ENCODE measurements around the gene GHITM.
"Not testable (repeated sequence)": the region's sequence is repeated elsewhere in the genome, so short reads cannot be mapped to it uniquely, and the experiment has no call there.

The GHITM gene

DNA sequence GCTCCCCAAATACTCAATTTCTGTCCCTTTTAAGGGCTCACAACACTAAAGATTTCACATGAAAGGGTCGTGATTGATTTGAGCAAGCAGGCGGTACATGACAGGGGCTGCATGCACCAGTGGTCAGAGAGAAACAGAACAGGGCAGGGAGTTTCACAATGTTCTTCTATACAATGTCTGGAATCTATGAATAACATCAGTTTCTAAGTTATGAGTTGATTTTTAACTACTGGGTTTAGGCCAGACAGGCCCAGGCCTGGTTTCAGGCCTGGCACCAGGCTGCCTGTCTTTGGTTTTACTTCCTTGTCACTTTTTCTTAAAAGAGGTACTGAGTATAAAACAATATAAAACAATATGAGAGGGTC is 28.0 kb downstream of the GHITM start:
- not testable (repeated sequence) for H3K27me3 ChIP-seq (ENCODE audit: control insufficient read depth, insufficient read depth, low read length); H3K36me3 ChIP-seq (ENCODE audit: control insufficient read depth, low read depth, low read length); H3K27ac ChIP-seq (ENCODE audit: low read length); H3K9ac ChIP-seq (ENCODE audit: low read length); H3K4me3 ChIP-seq (ENCODE audit: low read length); H3K9me3 ChIP-seq (ENCODE audit: control insufficient read depth, low read depth, low read length)
- peaks cover 33% of the 10 kb centered on the region for H3K4me1 ChIP-seq (ENCODE audit: control insufficient read depth, low read depth, low read length)

DNA sequence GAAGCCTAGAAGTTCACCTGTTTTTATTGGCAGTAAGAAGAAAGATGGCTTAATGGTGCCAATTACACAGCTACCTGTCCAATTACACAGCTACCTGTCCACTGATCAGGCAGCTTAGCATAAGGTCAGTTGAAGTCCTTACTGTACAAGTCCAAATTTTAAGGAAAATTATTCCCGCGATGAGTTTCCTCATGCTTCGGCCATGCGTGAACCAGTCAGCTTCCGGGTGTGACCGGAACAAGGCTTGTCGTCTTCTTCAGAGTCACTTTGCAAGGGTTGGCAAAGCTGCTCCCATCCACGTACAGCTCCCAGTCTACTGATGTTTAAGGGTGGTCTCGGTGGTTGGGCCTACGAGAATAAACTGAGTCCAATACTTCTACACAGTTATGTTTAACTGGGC is 29.1 kb downstream of the GHITM start:
- not testable (repeated sequence) for H3K27me3 ChIP-seq (ENCODE audit: control insufficient read depth, insufficient read depth, low read length); H3K36me3 ChIP-seq (ENCODE audit: control insufficient read depth, low read depth, low read length); H3K9ac ChIP-seq (ENCODE audit: low read length); H3K27ac ChIP-seq (ENCODE audit: low read length); H3K4me3 ChIP-seq (ENCODE audit: low read length); H3K9me3 ChIP-seq (ENCODE audit: control insufficient read depth, low read depth, low read length)
- H3K4me1 ChIP-seq (ENCODE audit: control insufficient read depth, low read depth, low read length): peaks cover 24% of the 10 kb centered on the region

- H3K4me3 ChIP-seq (ENCODE audit: low read length); H3K9ac ChIP-seq (ENCODE audit: low read length); H3K27ac ChIP-seq (ENCODE audit: low read length); H3K27me3 ChIP-seq (ENCODE audit: control insufficient read depth, insufficient read depth, low read length); H3K4me1 ChIP-seq (ENCODE audit: control insufficient read depth, low read depth, low read length); H3K36me3 ChIP-seq (ENCODE audit: control insufficient read depth, low read depth, low read length); H3K9me3 ChIP-seq (ENCODE audit: control insufficient read depth, low read depth, low read length): not testable (repeated sequence)
Observed at GRCh38 chr10:84171237-84171636, 31.9 kb downstream of the GHITM start.

DNA sequence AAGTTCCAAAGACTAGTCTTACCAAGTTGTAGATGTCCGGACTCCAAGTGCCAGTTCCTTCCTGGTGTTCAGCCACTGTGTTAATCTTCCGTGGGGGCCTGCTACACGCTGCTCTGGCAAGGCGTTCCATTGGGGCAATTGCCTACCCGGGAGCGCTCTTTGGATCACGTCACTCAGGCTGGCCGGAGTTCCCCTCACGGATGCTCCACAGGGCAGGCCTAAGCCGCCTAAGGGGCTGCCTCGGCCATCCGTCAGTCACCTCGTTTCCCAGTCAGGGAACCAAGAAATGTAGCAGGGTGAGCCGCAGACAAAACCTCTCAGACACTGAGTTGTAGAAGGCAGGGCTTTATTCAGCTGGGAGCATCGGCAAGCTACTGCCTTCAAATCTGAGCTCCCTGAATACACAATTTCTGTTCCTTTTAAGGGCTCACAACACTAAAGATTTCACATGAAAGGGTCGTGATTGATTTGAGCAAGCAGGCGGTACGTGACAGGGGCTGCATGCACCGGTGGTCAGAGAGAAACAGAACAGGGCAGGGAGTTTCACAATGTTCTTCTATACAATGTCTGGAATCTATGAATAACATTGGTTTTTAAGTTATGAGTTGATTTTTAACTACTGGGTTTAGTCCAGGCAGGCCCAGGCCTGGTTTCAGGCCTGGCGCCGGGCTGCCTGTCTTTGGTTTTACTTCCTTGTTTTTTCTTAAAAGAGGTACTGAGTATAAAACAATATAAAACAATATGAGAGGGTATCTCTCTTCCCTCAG is 32.6 kb downstream of the GHITM start:
- not testable (repeated sequence) for H3K27ac ChIP-seq (ENCODE audit: low read length); H3K4me1 ChIP-seq (ENCODE audit: control insufficient read depth, low read depth, low read length); H3K4me3 ChIP-seq (ENCODE audit: low read length); H3K36me3 ChIP-seq (ENCODE audit: control insufficient read depth, low read depth, low read length); H3K27me3 ChIP-seq (ENCODE audit: control insufficient read depth, insufficient read depth, low read length); H3K9ac ChIP-seq (ENCODE audit: low read length); H3K9me3 ChIP-seq (ENCODE audit: control insufficient read depth, low read depth, low read length)

GRCh38 chr10:84172467-84173356 is 33.4 kb downstream of the GHITM start:
- no peak overlapping the region for H3K27ac ChIP-seq (ENCODE audit: low read length)
- no peaks in the 10 kb centered on the region for H3K9me3 ChIP-seq (ENCODE audit: control insufficient read depth, low read depth, low read length)
- H3K27me3 ChIP-seq (ENCODE audit: control insufficient read depth, insufficient read depth, low read length): no peaks in the 10 kb centered on the region
- no peak overlapping the region for H3K4me3 ChIP-seq (ENCODE audit: low read length)
- H3K9ac ChIP-seq (ENCODE audit: low read length): no peak overlapping the region
- H3K4me1 ChIP-seq (ENCODE audit: control insufficient read depth, low read depth, low read length): no peaks in the 10 kb centered on the region
- no peaks in the 10 kb centered on the region for H3K36me3 ChIP-seq (ENCODE audit: control insufficient read depth, low read depth, low read length)

GRCh38 chr10:84173501-84173929 is 34.2 kb downstream of the GHITM start, which contains the start of gene GPR15LG:
TSS of gene GPR15LG (plus strand) at chr10:84173801. CDS start at chr10:84173852, 51 bp downstream.
- Histone ChIP-seq H3K4me3 (ENCODE audit: low read length) (no peak within 1 kb of the TSS), H3K4me1 (ENCODE audit: control insufficient read depth, low read depth, low read length) (no peaks in the 10 kb centered on the region), H3K36me3 (ENCODE audit: control insufficient read depth, low read depth, low read length) (no peaks in the 10 kb centered on the region), H3K27ac (ENCODE audit: low read length) (no peak within 1 kb of the TSS), H3K27me3 (ENCODE audit: control insufficient read depth, insufficient read depth, low read length) (no peaks in the 10 kb centered on the region), H3K9me3 (ENCODE audit: control insufficient read depth, low read depth, low read length) (no peaks in the 10 kb centered on the region), H3K9ac (ENCODE audit: low read length) (no peak within 1 kb of the TSS)

DNA sequence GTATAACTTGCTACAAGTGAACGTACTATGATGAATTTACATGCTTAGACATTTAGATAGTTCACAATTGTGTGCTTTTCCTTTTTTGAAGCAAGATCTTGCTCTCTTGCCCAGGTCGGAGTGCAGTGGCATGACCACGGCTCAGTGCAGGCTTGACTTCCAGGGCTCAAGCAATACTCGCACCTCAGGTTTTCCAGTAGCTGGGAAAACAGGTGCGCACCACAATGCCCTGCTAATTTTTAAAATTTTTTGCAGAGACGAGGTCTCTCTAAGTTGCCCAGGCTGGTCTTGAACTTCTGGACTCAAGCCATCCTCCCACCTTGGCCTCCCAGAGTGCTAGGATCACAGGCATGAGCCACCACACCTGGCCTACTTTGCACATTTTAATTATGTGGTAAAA is 36.1 kb downstream of the GHITM start:
- Histone ChIP-seq H3K4me3 (ENCODE audit: low read length) (no peak overlapping the region), H3K9me3 (ENCODE audit: control insufficient read depth, low read depth, low read length) (no peaks in the 10 kb centered on the region), H3K9ac (ENCODE audit: low read length) (no peak overlapping the region), H3K36me3 (ENCODE audit: control insufficient read depth, low read depth, low read length) (no peaks in the 10 kb centered on the region), H3K27me3 (ENCODE audit: control insufficient read depth, insufficient read depth, low read length) (no peaks in the 10 kb centered on the region), H3K27ac (ENCODE audit: low read length) (no peak overlapping the region), H3K4me1 (ENCODE audit: control insufficient read depth, low read depth, low read length) (no peaks in the 10 kb centered on the region)

DNA sequence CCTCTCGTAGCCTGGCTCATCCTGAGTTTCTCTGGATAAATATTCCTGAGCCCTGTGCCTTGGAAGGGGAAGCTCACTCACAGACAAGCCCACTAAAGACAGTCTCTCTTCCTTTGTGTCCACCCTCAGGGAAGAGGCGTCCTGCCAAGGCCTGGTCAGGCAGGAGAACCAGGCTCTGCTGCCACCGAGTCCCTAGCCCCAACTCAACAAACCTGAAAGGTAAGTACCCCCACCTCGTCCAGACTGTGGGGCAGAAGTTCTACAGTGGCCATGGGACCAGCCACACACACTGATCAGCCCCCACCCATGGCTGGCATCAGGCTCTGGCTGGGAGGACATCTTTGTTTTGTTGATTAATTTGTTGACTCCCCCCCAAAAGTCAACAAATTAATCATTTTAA is 37.0 kb downstream of the GHITM start:
- no peak overlapping the region for H3K9ac ChIP-seq (ENCODE audit: low read length)
- no peak overlapping the region for H3K4me3 ChIP-seq (ENCODE audit: low read length)
- no peaks in the 10 kb centered on the region for H3K27me3 ChIP-seq (ENCODE audit: control insufficient read depth, insufficient read depth, low read length)
- no peaks in the 10 kb centered on the region for H3K36me3 ChIP-seq (ENCODE audit: control insufficient read depth, low read depth, low read length)
- no peak overlapping the region for H3K27ac ChIP-seq (ENCODE audit: low read length)
- H3K4me1 ChIP-seq (ENCODE audit: control insufficient read depth, low read depth, low read length): no peaks in the 10 kb centered on the region
- no peaks in the 10 kb centered on the region for H3K9me3 ChIP-seq (ENCODE audit: control insufficient read depth, low read depth, low read length)

DNA sequence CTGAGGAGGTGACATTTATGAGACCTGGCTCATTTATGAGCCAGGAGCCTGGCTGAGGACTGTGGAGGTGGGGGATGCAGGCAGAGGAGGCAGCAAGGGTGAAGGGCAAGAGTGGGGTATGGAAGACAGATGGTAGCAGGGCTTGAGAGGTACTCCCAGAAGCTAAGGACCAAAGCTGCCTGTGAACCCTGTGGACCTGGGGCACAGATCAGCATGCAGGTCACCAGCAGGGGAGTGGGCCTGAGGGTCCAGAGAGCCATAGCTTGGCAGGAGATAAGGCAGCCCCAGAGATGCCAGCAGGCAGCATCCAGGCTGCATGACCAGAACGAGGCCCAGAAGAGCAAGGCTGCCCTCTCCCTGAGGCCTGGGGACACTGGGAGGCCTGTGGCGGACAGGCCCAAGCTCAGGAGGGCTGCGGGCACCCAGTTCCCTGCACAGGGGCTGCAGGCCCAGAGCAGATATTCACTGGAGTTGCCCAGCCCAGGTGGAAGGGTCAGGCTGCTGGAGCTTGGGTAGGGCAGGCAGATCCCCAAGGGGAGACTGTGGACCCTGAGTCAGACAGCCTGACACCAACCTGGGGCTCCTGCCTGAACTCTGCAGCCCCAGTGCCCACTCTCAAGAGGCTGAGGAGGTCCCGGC is 37.6 kb downstream of the GHITM start:
- H3K27me3 ChIP-seq (ENCODE audit: control insufficient read depth, insufficient read depth, low read length): no peaks in the 10 kb centered on the region
- H3K27ac ChIP-seq (ENCODE audit: low read length): no peak overlapping the region

DNA sequence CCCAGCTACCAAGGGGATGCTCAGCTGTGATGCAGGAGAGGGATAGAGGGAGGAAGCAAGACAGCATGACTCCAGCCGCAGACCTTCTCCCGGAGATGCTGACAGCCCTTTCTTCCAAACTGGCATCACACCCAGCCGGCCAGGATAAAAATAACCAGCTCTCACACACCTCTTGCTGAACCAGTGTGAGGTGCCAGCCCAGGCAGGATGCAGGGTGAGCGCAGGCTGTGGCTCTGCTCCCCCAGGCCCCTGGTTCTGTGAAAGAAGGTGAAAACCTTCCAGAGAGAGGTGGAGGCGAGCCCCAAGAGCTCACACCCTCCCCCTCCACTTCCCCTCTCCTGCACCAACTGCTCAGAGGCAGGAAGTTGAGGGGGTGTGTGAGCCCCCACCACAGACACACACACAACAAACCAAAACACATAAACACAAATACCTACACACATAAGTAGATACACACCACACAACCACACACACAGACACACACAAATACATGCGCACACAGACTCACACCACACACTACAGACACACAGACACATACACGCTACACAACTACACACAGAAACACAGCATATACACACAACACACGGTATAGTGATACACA is 38.3 kb downstream of the GHITM start:
- Histone ChIP-seq H3K27ac (ENCODE audit: low read length) (no peak overlapping the region), H3K9ac (ENCODE audit: low read length) (no peak overlapping the region), H3K9me3 (ENCODE audit: control insufficient read depth, low read depth, low read length) (no peaks in the 10 kb centered on the region), H3K4me3 (ENCODE audit: low read length) (no peak overlapping the region), H3K4me1 (ENCODE audit: control insufficient read depth, low read depth, low read length) (no peaks in the 10 kb centered on the region), H3K27me3 (ENCODE audit: control insufficient read depth, insufficient read depth, low read length) (no peaks in the 10 kb centered on the region), H3K36me3 (ENCODE audit: control insufficient read depth, low read depth, low read length) (no peaks in the 10 kb centered on the region)

More for the DNA sequence above, 37.6 kb downstream of the GHITM start:
- H3K4me1 ChIP-seq (ENCODE audit: control insufficient read depth, low read depth, low read length): no peaks in the 10 kb centered on the region
- no peak overlapping the region for H3K4me3 ChIP-seq (ENCODE audit: low read length)
- no peaks in the 10 kb centered on the region for H3K9me3 ChIP-seq (ENCODE audit: control insufficient read depth, low read depth, low read length)
- H3K9ac ChIP-seq (ENCODE audit: low read length): no peak overlapping the region
- H3K36me3 ChIP-seq (ENCODE audit: control insufficient read depth, low read depth, low read length): no peaks in the 10 kb centered on the region

GRCh38 chr10:84178160-84178609 is 38.9 kb downstream of the GHITM start:
- Histone ChIP-seq H3K4me1 (ENCODE audit: control insufficient read depth, low read depth, low read length) (no peaks in the 10 kb centered on the region), H3K4me3 (ENCODE audit: low read length) (no peak overlapping the region), H3K9me3 (ENCODE audit: control insufficient read depth, low read depth, low read length) (no peaks in the 10 kb centered on the region), H3K27ac (ENCODE audit: low read length) (no peak overlapping the region), H3K9ac (ENCODE audit: low read length) (no peak overlapping the region), H3K27me3 (ENCODE audit: control insufficient read depth, insufficient read depth, low read length) (no peaks in the 10 kb centered on the region), H3K36me3 (ENCODE audit: control insufficient read depth, low read depth, low read length) (no peaks in the 10 kb centered on the region)
